NT2/D1 (cell line): ENCODE data around the gene BIK.

Source experiments
- DNase-seq: peaks from one replicate; pipeline ENCODE4 v3.0.0-alpha.2; 2011; ENCODE audit warnings: low read depth, low spot score
- H3K27me3 ChIP-seq: 2 replicates; pipeline ENCODE4 v1.6.0; 2011; ENCODE audit warnings: mild to moderate bottlenecking; ENCODE audit not compliant: insufficient read length, insufficient read depth
- H3K36me3 ChIP-seq: 2 replicates; pipeline ENCODE4 v1.6.1; 2011; ENCODE audit warnings: mild to moderate bottlenecking, low read length, mixed read lengths; ENCODE audit not compliant: insufficient read depth, insufficient read length
- H3K4me1 ChIP-seq: 2 replicates; pipeline ENCODE4 v1.5.1; 2011; ENCODE audit not compliant: insufficient read depth, insufficient read length
- H3K4me3 ChIP-seq: 2 replicates; pipeline ENCODE4 v1.5.1; 2011; ENCODE audit warnings: low read depth; ENCODE audit not compliant: insufficient read length
- H3K9ac ChIP-seq: 2 replicates; pipeline ENCODE4 v1.6.0; 2011; ENCODE audit warnings: low read depth; ENCODE audit not compliant: insufficient read length
- H3K9me3 ChIP-seq: 2 replicates; pipeline ENCODE4 v1.5.1; 2011; ENCODE audit warnings: mild to moderate bottlenecking, low read length; ENCODE audit not compliant: insufficient read depth
- SUZ12 ChIP-seq: IDR thresholded peaks from 2 replicates; pipeline ENCODE4 v1.6.1; 2011; ENCODE audit not compliant: insufficient read length, insufficient read depth; ENCODE audit errors: extremely low read depth
- YY1 ChIP-seq: IDR thresholded peaks from 2 replicates; pipeline ENCODE4 v1.6.1; 2011; ENCODE audit not compliant: insufficient read length, insufficient read depth
- ZNF274 ChIP-seq: IDR thresholded peaks from 2 replicates; pipeline ENCODE4 v1.6.1; 2011; ENCODE audit warnings: mild to moderate bottlenecking, low read depth, low read length

BIK gene

GRCh38 chr22:43118024-43118849, 7.7 kb downstream of the BIK start:
- no peak for DNase-seq
- no peaks in the 10 kb centered on the region for H3K27me3 ChIP-seq

DNA sequence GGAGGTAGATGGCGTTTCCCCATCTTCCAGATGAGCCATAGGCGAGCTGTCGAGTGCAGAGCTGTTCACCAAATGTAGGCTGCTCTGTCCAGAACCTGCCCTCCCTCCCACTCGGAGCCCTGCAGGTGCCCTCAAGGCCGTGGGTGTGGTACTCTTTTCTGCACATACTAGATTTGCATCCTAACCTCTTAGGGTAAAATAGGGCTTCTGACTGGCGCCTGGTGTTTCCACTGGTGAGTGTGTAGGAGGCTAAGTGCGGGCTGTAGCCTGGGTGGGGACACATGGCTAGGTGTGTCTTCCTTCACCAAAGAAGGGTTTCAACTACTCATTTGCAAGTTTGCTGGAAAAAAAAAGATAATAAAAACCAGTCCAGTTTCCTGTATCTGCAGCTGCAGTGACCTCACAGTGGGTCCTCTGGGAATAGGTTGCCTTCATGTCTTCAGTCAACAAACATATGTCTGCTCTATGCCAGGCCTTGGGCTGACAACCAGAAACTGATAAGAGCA, 8.5 kb downstream of the BIK start:
- H3K4me3 ChIP-seq, result no peak overlapping the region
- H3K4me1 ChIP-seq, result peaks cover 14% of the 10 kb centered on the region
- no peak for TF ChIP-seq SUZ12
- no peak for TF ChIP-seq ZNF274
- TF ChIP-seq YY1, result no peak
- no peaks in the 10 kb centered on the region for H3K36me3 ChIP-seq
- DNase-seq, result no peak
- no peaks in the 10 kb centered on the region for H3K9me3 ChIP-seq
- no peaks in the 10 kb centered on the region for H3K27me3 ChIP-seq
- H3K9ac ChIP-seq, result peak overlapping the region; percentile 10

More at GRCh38 chr22:43118024-43118849, 7.7 kb downstream of the BIK start:
- no peaks in the 10 kb centered on the region for H3K36me3 ChIP-seq
- peaks cover 14% of the 10 kb centered on the region for H3K4me1 ChIP-seq
- peak overlapping the region; percentile 10 for H3K9ac ChIP-seq
- no peak overlapping the region for H3K4me3 ChIP-seq
- TF ChIP-seq SUZ12, result no peak
- no peak for TF ChIP-seq ZNF274
- TF ChIP-seq YY1, result no peak
- H3K9me3 ChIP-seq, result no peaks in the 10 kb centered on the region

DNA sequence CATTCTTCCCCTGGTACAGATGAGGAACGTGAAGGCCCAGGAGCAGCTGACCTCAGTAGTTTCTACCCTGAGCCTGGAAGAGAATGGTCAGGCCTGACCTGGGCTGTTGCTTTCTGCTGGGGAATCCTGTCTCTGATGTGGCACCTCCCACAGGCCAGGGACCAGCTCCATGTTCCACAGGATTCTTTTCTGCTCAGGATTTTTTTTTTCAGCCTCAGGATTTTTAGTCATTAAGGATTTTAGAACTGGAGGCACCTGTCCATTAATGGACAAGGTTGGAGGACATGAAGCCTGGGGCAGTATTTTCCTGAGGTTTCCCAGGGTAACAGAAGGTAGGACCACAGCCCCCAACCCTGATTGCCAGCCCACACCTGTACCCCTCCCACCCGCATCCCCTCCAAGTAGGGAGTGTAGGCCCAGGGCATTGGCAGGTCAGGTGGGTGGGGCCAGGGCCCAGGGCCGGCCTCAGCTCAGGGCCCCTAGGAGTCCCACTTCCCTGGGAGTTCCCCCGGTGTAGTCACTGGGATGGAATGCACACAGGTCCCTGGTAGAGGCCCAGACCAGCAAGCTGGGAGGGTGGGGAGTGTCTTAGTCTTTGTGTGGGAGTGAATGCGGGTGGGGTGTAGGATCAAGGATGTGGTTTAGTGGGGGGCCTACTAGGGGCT, 16.1 kb downstream of the BIK start:
- H3K9ac ChIP-seq, result no peak overlapping the region
- TF ChIP-seq SUZ12 (no peak), ZNF274 (no peak), YY1 (no peak)

GRCh38 chr22:43127166-43127908, 16.8 kb downstream of the BIK start:
- H3K36me3 ChIP-seq, result peaks cover 14% of the 10 kb centered on the region
- no peak for TF ChIP-seq ZNF274
- TF ChIP-seq SUZ12, result no peak
- TF ChIP-seq YY1, result no peak
- DNase-seq, result no peak
- no peak overlapping the region for H3K4me3 ChIP-seq
- no peaks in the 10 kb centered on the region for H3K9me3 ChIP-seq
- H3K27me3 ChIP-seq, result no peaks in the 10 kb centered on the region
- H3K4me1 ChIP-seq, result peaks cover 14% of the 10 kb centered on the region
- no peak overlapping the region for H3K9ac ChIP-seq

More for the DNA sequence above, 16.1 kb downstream of the BIK start:
- no peak overlapping the region for H3K4me3 ChIP-seq
- H3K9me3 ChIP-seq, result no peaks in the 10 kb centered on the region
- DNase-seq, result no peak
- peaks cover 7% of the 10 kb centered on the region for H3K36me3 ChIP-seq
- H3K4me1 ChIP-seq, result peaks cover 14% of the 10 kb centered on the region
- no peaks in the 10 kb centered on the region for H3K27me3 ChIP-seq

- no peaks in the 10 kb centered on the region for H3K9me3 ChIP-seq
- peaks cover 14% of the 10 kb centered on the region for H3K4me1 ChIP-seq
- no peak overlapping the region for H3K9ac ChIP-seq
- no peak overlapping the region for H3K4me3 ChIP-seq
- no peak for DNase-seq
- H3K36me3 ChIP-seq, result peaks cover 21% of the 10 kb centered on the region
- H3K27me3 ChIP-seq, result no peaks in the 10 kb centered on the region
- TF ChIP-seq ZNF274, result no peak
- no peak for TF ChIP-seq SUZ12
- TF ChIP-seq YY1, result no peak
These were observed 17.6 kb downstream of the BIK start for GRCh38 chr22:43128116-43128515.

GRCh38 chr22:43128928-43129424, 18.4 kb downstream of the BIK start:
- Histone ChIP-seq H3K9me3 (no peaks in the 10 kb centered on the region), H3K36me3 (peaks cover 27% of the 10 kb centered on the region), H3K9ac (no peak overlapping the region), H3K4me1 (peaks cover 16% of the 10 kb centered on the region), H3K27me3 (no peaks in the 10 kb centered on the region), H3K4me3 (no peak overlapping the region)
- TF ChIP-seq ZNF274 (no peak), YY1 (no peak), SUZ12 (no peak)
- no peak for DNase-seq
